Left lung (tissue), 10 donors: ENCODE measurements around the gene MKRN2. TPM values are rescaled to one million over a fixed set of nuclear protein-coding genes. Genes with fewer than 3 reads are reported as not detected.

Experiments used
- ATAC-seq: fragments of 200-7000 bp; cut with Tn5 transposase; one replicate; pipeline ENCODE4 v1.9.1; 2020; ENCODE audit warnings: moderate library complexity
- DNase-seq, 4 donors: peaks; one replicate each; pipeline ENCODE4 v3.0.0-alpha.2; 2013 to 2020
- H3K27ac ChIP-seq, 2 donors: fragments of 200-600 bp; sonication (generic) in 1 of 2; one replicate each; pipeline versions ENCODE4 v1.5.0 to v1.8.0; 2020 to 2021
- H3K27me3 ChIP-seq, 2 donors: fragments of 200-600 bp; sonication (generic) in 1 of 2; one replicate each; pipeline versions ENCODE4 v1.5.0 to v1.8.0; 2020 to 2021
- H3K36me3 ChIP-seq, 2 donors: fragments of 200-600 bp; sonication (generic) in 1 of 2; one replicate each; pipeline versions ENCODE4 v1.5.0 to v1.8.0; 2020 to 2021
- H3K4me1 ChIP-seq, 2 donors: fragments of 200-600 bp; one replicate each; pipeline ENCODE4 v1.8.0; 2021
- H3K4me3 ChIP-seq, 2 donors: fragments of 200-600 bp; sonication (generic) in 1 of 2; one replicate each; pipeline versions ENCODE4 v1.5.0 to v1.8.0; 2020 to 2021; ENCODE audit warnings: mild to moderate bottlenecking in 1 of 2
- H3K9me3 ChIP-seq, 2 donors: fragments of 200-600 bp; sonication (generic) in 1 of 2; one replicate each; pipeline versions ENCODE4 v1.5.0 to v1.8.0; 2020 to 2021
- intact Hi-C, 2 donors: fragments of 100-400 bp; cut with DNase I; formaldehyde crosslinking; loops; one replicate each; pipeline versions ENCODE4 v1.11.2 to v1.14.2; 2022
- polyA plus RNA-seq, 6 donors: library from polyadenylated mRNA; unstranded; fragments of 120-200 nt; gene quantifications; one replicate each; pipeline ENCODE4 v1.2.1, GENCODE V29; 2013; ENCODE audit not compliant: insufficient read length in 6 of 6
- total RNA-seq, 2 donors: library from RNA; stranded (reverse); fragmentation: NEBNext Ultra II Directional; extraction: Animal tissue kit (Norgen Biotek cat#: 25700); gene quantifications; one replicate each; pipeline ENCODE4 v1.2.1, GENCODE V29; 2021
- TF ChIP-seq, protein P1 (sequence below), 2 donors: fragments of 200-600 bp; sonication (generic) in 1 of 2; IDR thresholded peaks; one replicate each; pipeline versions ENCODE4 v1.5.0 to v1.8.0; 2021; ENCODE audit warnings: antibody characterized with exemption in 2 of 2
- donor health status: DM: no; HTN: yes; CAD: no.
- donor health status: DM: no; HTN: no; CAD: no.

The MKRN2 gene
- total and polyA plus RNA-seq, 8 donors, result 20.3 to 40.5 (median 36.8) TPM

DNA sequence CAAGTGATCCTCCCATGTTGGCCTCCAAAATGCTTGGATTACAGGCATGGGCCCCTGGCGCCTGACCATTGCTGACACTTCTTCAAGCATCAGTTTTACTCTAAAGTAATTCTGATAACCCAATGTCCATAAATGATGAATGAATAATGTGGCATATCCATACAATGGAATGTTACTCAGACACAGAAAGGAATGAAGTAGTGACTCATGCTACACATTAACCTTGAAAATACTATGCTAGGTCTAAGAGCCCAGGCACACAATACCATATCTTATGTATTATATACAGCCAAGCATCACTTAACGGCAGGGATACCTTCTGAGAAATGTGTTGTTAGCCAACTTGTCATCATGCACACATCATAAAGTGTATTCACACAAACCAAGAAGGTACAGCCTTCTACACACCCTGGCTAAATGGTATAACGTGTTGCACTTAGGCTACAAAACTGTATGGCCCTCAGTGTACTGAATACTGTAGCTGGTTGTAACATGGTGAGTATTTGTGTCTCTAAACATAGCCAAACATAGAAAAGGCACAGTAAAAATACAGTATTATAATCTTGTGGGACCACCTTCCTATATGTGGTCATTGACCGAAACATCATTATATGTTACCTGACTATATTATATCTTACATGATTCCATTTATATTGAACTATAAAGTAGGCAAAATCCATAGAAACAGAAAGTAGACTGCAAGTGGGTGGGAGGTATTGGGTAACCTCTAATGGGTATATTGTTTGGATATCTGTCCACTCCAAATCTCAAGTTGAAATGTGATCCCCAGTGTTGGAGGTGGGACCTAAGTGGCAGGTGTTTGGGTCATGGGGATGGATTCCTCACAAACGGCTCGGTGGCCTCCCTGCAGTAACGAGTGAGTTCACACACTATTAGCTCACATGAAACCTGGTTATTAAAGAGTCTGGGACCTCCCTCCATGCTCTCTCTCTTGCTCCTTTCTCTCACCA lies 31.4 kb downstream of the MKRN2 start:
- Histone ChIP-seq H3K27me3 (no peaks in the 10 kb centered on the region), H3K27ac (no peak overlapping the region), H3K4me1 (peaks cover 5 to 12% of the 10 kb centered on the region in 2 donors), H3K36me3 (peaks cover 0 to 99% of the 10 kb centered on the region in 2 donors), H3K9me3 (no peaks in the 10 kb centered on the region), H3K4me3 (no peak overlapping the region)
- TF ChIP-seq, protein P1, sequence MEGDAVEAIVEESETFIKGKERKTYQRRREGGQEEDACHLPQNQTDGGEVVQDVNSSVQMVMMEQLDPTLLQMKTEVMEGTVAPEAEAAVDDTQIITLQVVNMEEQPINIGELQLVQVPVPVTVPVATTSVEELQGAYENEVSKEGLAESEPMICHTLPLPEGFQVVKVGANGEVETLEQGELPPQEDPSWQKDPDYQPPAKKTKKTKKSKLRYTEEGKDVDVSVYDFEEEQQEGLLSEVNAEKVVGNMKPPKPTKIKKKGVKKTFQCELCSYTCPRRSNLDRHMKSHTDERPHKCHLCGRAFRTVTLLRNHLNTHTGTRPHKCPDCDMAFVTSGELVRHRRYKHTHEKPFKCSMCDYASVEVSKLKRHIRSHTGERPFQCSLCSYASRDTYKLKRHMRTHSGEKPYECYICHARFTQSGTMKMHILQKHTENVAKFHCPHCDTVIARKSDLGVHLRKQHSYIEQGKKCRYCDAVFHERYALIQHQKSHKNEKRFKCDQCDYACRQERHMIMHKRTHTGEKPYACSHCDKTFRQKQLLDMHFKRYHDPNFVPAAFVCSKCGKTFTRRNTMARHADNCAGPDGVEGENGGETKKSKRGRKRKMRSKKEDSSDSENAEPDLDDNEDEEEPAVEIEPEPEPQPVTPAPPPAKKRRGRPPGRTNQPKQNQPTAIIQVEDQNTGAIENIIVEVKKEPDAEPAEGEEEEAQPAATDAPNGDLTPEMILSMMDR (IDR thresholded peaks at IDR 0.05), result no peak
- intact Hi-C loops, result no loop called here
- DNase-seq (peak in 3 of 4 donors; percentile 3 to 58 (median 41)), ATAC-seq (peak; percentile 79)

DNA sequence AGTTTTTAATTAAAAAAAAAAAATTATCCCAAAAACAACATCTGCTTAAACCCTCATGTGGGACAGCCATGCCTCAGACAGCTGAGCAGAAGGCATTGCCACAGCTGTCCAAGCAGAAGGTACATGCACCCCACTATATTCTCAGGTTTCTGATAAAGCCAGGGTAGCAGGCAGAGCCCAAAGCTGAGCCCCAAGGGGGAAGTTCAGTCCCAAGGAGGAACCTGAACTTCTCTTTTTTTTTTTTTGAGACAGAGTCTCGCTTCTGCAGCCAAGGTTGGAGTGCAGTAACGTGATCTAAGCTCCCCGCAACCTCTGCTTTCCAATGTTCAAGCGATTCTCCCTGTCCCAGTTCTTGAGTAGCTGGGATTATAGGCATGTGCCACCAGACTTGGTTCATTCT lies 33.2 kb downstream of the MKRN2 start:
- DNase-seq (peak in 1 of 4 donors; percentile 44), ATAC-seq (peak; percentile 20)
- no peaks in the 10 kb centered on the region for H3K9me3 ChIP-seq
- H3K27ac ChIP-seq, result peak overlapping the region in 1 of 2 donors; percentile 70
- no peak overlapping the region for H3K4me3 ChIP-seq
- H3K36me3 ChIP-seq, result peaks cover 0 to 99% of the 10 kb centered on the region in 2 donors
- H3K27me3 ChIP-seq, result no peaks in the 10 kb centered on the region
- TF ChIP-seq, protein P1 (IDR thresholded peaks at IDR 0.05), result no peak
- intact Hi-C loops, result no loop called here
- peaks cover 5 to 12% of the 10 kb centered on the region in 2 donors for H3K4me1 ChIP-seq

DNA sequence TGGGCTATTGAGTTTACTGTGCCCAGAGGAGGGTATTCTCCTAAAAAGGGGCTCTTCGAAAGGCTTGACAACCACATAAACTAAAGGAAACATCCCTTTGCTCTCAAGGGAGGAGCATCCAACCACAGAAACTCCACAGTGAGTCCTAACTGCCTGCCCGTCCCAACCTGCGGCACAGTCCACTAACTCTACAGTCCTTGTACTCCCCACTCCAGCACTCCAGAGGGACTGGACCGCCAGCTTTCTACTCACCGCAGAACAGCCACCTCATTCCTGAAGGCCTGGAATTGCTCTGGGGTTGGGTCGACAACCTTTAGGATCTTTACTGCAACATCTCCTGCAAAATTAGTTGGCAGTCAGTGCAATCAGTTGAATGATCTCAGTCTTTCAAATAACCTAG lies 34.6 kb downstream of the MKRN2 start:
- peak overlapping the region in 1 of 2 donors; percentile 70 for H3K27ac ChIP-seq
- ATAC-seq, result no peak
- H3K9me3 ChIP-seq, result no peaks in the 10 kb centered on the region
- DNase-seq, result no peak
- intact Hi-C loops, result no loop called here
- H3K4me3 ChIP-seq, result no peak overlapping the region
- H3K4me1 ChIP-seq, result peaks cover 5 to 12% of the 10 kb centered on the region in 2 donors
- peaks cover 0 to 99% of the 10 kb centered on the region in 2 donors for H3K36me3 ChIP-seq
- TF ChIP-seq, protein P1 (IDR thresholded peaks at IDR 0.05), result no peak
- H3K27me3 ChIP-seq, result no peaks in the 10 kb centered on the region

DNA sequence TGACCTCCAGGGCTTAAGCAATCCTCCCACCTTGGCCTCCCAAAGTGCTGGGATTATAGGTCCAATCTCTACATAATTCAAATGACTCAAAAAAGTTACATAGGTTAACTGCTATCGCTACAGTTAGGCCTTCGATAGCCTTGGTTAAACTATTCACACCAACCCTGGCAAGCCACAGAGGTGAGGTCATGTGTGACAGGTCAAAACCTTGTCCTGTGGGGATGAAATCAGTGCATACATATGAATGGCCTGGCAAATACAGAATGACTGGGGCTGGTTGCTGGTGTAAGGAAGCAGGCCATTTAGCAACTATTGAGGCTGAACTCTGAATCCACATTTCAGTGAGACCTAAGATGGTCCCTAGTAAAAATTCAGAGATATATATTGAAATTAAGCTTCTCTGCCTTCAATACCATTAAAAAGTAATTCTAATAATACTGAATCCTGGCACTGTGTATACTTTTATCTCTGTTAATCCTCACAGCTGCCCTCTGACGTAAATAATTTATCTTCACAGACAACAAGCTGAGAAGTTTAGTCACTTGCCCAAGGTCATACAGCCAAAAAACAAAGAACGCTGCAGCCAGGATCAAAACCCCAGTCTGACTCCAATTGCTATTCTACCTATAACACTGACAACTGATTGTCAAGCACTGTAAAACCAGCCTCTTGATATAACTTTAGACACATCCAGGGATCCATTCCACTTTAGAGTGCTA lies 35.3 kb downstream of the MKRN2 start:
- TF ChIP-seq, protein P1 (IDR thresholded peaks at IDR 0.05), result no peak
- Histone ChIP-seq H3K27me3 (no peaks in the 10 kb centered on the region), H3K4me3 (no peak overlapping the region), H3K27ac (no peak overlapping the region), H3K36me3 (peaks cover 0 to 99% of the 10 kb centered on the region in 2 donors), H3K9me3 (no peaks in the 10 kb centered on the region), H3K4me1 (peaks cover 5 to 12% of the 10 kb centered on the region in 2 donors)
- no peak for DNase-seq
- ATAC-seq, result no peak
- intact Hi-C loops, result no loop called here

DNA sequence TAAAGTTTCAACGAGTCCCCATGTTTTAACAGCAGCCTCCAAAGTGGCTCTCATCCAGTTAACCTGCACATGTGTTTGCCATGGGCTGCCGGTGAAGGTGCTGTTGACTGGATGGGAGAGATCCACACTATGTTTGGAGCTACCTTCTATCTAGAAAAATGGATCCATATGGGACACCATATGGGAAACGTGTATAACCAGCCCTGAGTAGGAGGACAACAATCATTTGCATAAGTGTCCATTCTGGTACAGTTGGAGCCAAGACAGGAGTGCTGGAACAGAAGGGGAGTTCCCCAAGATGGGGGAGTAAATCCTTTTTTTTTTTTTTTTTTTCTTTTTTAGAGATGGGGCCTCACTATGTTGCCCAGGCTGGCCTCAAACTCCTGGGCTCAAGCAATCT lies 36.6 kb downstream of the MKRN2 start:
- Histone ChIP-seq H3K4me1 (peaks cover 1 to 12% of the 10 kb centered on the region in 2 donors), H3K9me3 (no peaks in the 10 kb centered on the region), H3K27me3 (no peaks in the 10 kb centered on the region), H3K27ac (no peak overlapping the region), H3K36me3 (peaks cover 0 to 99% of the 10 kb centered on the region in 2 donors), H3K4me3 (no peak overlapping the region)
- intact Hi-C loops, result no loop called here
- TF ChIP-seq, protein P1 (IDR thresholded peaks at IDR 0.05), result no peak
- DNase-seq (no peak), ATAC-seq (no peak)
